Measurements from ENCODE around the gene SOS1. TPM values are rescaled to one million over a fixed set of nuclear protein-coding genes. Genes with fewer than 3 reads are reported as not detected.
A peak's percentile ranks its signal among the peaks of the same experiment; 100 is the strongest.

The SOS1 gene
- total RNA-seq, 4 donors from 2014 or later: 19.5 to 46.3 (median 33.3) TPM

DNA sequence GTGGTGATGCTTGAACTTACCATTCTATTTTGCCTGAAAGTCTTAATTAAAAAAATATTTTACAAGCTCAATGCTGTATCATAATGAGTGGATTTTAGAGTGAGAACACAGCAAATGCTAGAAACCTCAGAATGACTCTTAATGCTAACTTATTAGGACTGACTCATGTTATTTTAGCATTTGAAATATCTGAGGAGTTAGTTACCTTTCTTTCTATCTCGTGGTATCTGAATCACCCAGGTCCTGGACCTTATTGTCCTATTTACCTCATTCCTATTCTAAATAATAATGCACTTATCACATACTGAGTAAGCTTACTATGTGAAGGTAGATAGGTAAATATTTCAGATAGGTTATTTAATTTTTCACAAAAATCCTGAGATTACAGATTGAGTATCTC is 70.7 kb downstream of the SOS1 start:
- Histone ChIP-seq H3K27ac (no peak overlapping the region), H3K36me3 (peaks cover 0 to 59% of the 10 kb centered on the region in 2 donors), H3K4me3 (no peak overlapping the region), H3K27me3 (no peaks in the 10 kb centered on the region), H3K9me3 (no peaks in the 10 kb centered on the region), H3K4me1 (no peaks in the 10 kb centered on the region)
- no peak for TF ChIP-seq POLR2A (IDR thresholded peaks at IDR 0.05)
- TF ChIP-seq, protein P1, sequence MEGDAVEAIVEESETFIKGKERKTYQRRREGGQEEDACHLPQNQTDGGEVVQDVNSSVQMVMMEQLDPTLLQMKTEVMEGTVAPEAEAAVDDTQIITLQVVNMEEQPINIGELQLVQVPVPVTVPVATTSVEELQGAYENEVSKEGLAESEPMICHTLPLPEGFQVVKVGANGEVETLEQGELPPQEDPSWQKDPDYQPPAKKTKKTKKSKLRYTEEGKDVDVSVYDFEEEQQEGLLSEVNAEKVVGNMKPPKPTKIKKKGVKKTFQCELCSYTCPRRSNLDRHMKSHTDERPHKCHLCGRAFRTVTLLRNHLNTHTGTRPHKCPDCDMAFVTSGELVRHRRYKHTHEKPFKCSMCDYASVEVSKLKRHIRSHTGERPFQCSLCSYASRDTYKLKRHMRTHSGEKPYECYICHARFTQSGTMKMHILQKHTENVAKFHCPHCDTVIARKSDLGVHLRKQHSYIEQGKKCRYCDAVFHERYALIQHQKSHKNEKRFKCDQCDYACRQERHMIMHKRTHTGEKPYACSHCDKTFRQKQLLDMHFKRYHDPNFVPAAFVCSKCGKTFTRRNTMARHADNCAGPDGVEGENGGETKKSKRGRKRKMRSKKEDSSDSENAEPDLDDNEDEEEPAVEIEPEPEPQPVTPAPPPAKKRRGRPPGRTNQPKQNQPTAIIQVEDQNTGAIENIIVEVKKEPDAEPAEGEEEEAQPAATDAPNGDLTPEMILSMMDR (IDR thresholded peaks at IDR 0.05 in 4 of 5, conservative IDR thresholded peaks at IDR 0.05 in 1 of 5): no peak
- intact Hi-C loops (cut with DNase I; ENCODE audit: low total_unique reads): no loop called here
- ATAC-seq: no peak
- DNase-seq: no peak
- in situ Hi-C loops (cut with MboI; ENCODE audit: low sequenced_read_pairs in 4 of 4): no loop called here

DNA sequence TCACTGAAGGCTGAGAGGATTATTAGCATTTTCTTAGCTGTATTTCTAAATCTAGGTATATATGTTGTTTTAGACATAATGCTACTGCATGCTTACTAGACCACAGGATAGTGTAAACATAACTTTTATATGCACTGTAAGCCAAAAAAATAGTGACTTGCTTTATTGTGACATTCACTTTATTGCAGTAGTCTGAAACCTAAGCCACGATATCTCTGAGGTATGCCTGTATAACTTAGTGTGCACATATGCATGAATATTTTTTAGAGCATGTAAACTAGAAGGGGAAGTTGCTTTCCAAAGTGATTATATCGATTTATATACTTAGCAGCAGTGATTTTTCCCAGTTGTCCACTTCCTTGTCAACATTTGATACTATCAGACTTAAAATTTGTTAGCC is 81.8 kb downstream of the SOS1 start:
- H3K4me1 ChIP-seq: no peaks in the 10 kb centered on the region
- ATAC-seq (no peak), DNase-seq (no peak)
- TF ChIP-seq, protein P1 (IDR thresholded peaks at IDR 0.05 in 4 of 5, conservative IDR thresholded peaks at IDR 0.05 in 1 of 5): no peak
- no peak for TF ChIP-seq POLR2A (IDR thresholded peaks at IDR 0.05)
- no peaks in the 10 kb centered on the region for H3K36me3 ChIP-seq
- no peaks in the 10 kb centered on the region for H3K27me3 ChIP-seq
- no peak overlapping the region for H3K27ac ChIP-seq
- intact Hi-C loops (cut with DNase I; ENCODE audit: low total_unique reads) (no loop called here), in situ Hi-C loops (cut with MboI; ENCODE audit: low sequenced_read_pairs in 4 of 4) (no loop called here)
- H3K4me3 ChIP-seq: no peak overlapping the region
- no peaks in the 10 kb centered on the region for H3K9me3 ChIP-seq

DNA sequence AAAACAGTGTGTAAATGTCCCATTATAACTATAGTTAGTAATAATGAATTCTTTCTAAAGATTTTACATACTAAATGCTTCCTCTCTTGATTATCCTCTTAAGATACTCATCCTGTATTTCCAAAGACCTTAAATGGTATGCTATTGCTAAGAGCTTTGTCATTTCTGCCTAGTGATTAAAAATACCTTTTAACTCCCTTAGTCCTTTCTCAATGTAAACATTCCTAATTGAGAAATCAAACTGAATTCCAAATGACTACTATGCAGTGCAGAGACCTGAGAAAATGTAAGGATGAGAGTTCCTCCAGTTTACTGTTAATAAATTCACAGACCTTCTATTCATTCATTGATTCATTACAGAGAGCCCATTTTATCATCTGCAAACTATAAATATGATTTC is 86.9 kb downstream of the SOS1 start:
- in situ Hi-C loops (cut with MboI; ENCODE audit: low sequenced_read_pairs in 4 of 4): no loop called here
- no peak overlapping the region for H3K27ac ChIP-seq
- ATAC-seq: no peak

DNA sequence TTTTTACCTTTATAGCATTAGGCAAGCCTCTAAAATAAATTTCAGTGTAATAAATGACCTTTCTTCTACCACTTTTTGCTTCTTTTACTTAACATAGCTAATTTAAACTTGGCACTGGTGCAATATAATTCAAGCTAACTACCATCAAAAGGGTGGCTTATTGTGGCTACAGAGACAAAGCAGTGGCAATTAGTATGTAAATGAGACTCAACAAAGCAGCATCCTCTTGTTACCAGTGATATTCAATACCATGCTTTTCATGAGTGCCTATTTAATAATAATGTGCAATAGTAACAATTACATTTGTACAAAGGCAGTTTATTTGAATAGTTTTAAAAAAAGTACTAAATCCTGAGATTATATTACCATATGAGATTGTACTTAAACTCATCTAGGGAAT is 93.4 kb downstream of the SOS1 start:
- no peak for DNase-seq
- no peaks in the 10 kb centered on the region for H3K9me3 ChIP-seq
- in situ Hi-C loops (cut with MboI; ENCODE audit: low sequenced_read_pairs in 4 of 4): no loop called here
- H3K27me3 ChIP-seq: no peaks in the 10 kb centered on the region
- peaks cover 0 to 31% of the 10 kb centered on the region in 2 donors for H3K36me3 ChIP-seq
- H3K4me1 ChIP-seq: no peaks in the 10 kb centered on the region
- no peak overlapping the region for H3K4me3 ChIP-seq
- H3K27ac ChIP-seq: no peak overlapping the region
- no peak for ATAC-seq
- intact Hi-C loops (cut with DNase I; ENCODE audit: low total_unique reads): no loop called here
- no peak for TF ChIP-seq POLR2A (IDR thresholded peaks at IDR 0.05)
- TF ChIP-seq, protein P1 (IDR thresholded peaks at IDR 0.05 in 4 of 5, conservative IDR thresholded peaks at IDR 0.05 in 1 of 5): no peak

More for the DNA sequence above, 86.9 kb downstream of the SOS1 start:
- Histone ChIP-seq H3K4me1 (no peaks in the 10 kb centered on the region), H3K4me3 (no peak overlapping the region), H3K36me3 (peaks cover 0 to 36% of the 10 kb centered on the region in 2 donors), H3K9me3 (no peaks in the 10 kb centered on the region), H3K27me3 (no peaks in the 10 kb centered on the region)
- no peak for DNase-seq
- intact Hi-C loops (cut with DNase I; ENCODE audit: low total_unique reads): no loop called here
- TF ChIP-seq POLR2A (IDR thresholded peaks at IDR 0.05): no peak

DNA sequence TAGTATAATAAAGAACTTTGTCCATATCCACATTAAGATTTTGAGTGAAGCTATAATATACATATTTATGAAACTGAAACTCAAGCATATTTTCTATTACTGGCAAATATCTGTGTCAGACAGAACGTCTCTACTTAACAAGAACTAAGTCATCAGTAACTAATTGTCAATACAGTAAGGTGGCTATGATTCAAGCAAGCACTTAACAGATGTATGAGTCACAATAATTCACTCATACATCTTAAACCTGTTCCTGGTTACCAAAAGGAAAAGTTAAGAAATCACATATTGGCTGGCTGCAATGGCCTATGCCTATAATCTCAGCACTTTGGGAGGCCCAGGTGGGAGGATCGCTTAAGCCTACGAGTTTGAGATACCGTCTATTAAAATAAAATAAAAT is 96.0 kb downstream of the SOS1 start:
- H3K9me3 ChIP-seq: no peaks in the 10 kb centered on the region
- DNase-seq: no peak
- in situ Hi-C loops (cut with MboI; ENCODE audit: low sequenced_read_pairs in 4 of 4): no loop called here
- H3K27ac ChIP-seq: peak overlapping the region in 1 of 4 donors; percentile 12
- H3K27me3 ChIP-seq: no peaks in the 10 kb centered on the region
- H3K4me1 ChIP-seq: peaks cover 0 to 4% of the 10 kb centered on the region in 2 donors
- intact Hi-C loops (cut with DNase I; ENCODE audit: low total_unique reads): no loop called here
- no peak for ATAC-seq
- TF ChIP-seq POLR2A (IDR thresholded peaks at IDR 0.05): no peak
- H3K36me3 ChIP-seq: peaks cover 0 to 11% of the 10 kb centered on the region in 2 donors
- H3K4me3 ChIP-seq: no peak overlapping the region

DNA sequence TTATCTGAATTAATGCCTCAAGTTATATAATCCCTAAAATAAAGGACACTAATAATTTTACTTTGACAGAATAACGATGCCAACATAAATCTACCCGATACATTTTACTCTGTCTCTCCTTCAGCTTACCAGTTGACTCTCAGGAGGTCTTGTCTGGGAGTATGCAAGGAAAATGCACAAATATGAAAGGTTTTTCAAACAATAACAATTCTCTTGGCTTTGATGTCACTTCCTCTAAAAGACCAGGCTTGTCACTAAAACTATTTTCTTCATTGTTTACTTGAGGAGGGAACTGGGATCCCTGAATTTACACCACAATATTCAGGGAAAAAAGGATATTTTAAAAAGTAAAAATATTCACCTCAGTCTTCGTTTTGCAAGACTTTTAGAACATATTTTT is 97.2 kb downstream of the SOS1 start:
- Histone ChIP-seq H3K27me3 (no peaks in the 10 kb centered on the region), H3K4me3 (no peak overlapping the region), H3K4me1 (peaks cover 0 to 4% of the 10 kb centered on the region in 2 donors), H3K36me3 (peaks cover 0 to 11% of the 10 kb centered on the region in 2 donors), H3K9me3 (no peaks in the 10 kb centered on the region), H3K27ac (peak overlapping the region in 3 of 4 donors; percentile 16 to 29 (median 22))
- no peak for ATAC-seq
- DNase-seq: no peak
- peak in 1 of 2 donors; percentile 25 for TF ChIP-seq POLR2A (IDR thresholded peaks at IDR 0.05)
- TF ChIP-seq, protein P1 (IDR thresholded peaks at IDR 0.05 in 4 of 5, conservative IDR thresholded peaks at IDR 0.05 in 1 of 5): no peak
- in situ Hi-C loops (cut with MboI; ENCODE audit: low sequenced_read_pairs in 4 of 4): no loop called here
- intact Hi-C loops (cut with DNase I; ENCODE audit: low total_unique reads): no loop called here

All from gastrocnemius medialis (tissue), 4 donors.